HCT116 (cell line): ENCODE data around the gene CHTF18. TPM values are rescaled to one million over a fixed set of nuclear protein-coding genes. Genes with fewer than 3 reads are reported as not detected.

ENCODE experiments used
- ATAC-seq: fragments of 200-7000 bp; cut with Tn5 transposase; 2 replicates; pipeline ENCODE4 v1.9.1; 2020; ENCODE audit warnings: mild to moderate bottlenecking, moderate library complexity
- BruUV-seq: library from RNA; stranded (reverse); fragments of 400-500 nt; replicated peaks from 2 replicates; lab custom pipeline; 2021; lab: Mats Ljungman, UMichigan
- CTCF ChIA-PET: fragments of 300-600 bp; sonication (Branson Sonifier 250); formaldehyde crosslinking; loops from one replicate; lab custom pipeline; 2021; ENCODE audit warnings: antibody characterized with exemption; lab: Charles Lee
- POLR2A ChIA-PET: fragments of 300-600, 350-600 bp; sonication (Branson Sonifier 250); formaldehyde crosslinking; loops from one replicate; lab custom pipeline; 2021; ENCODE audit warnings: antibody characterized with exemption; lab: Charles Lee
- RAD21 ChIA-PET, 2 experiments: fragments of 300-600 bp; sonication (Branson Sonifier 250); formaldehyde crosslinking; loops; one replicate each; lab custom pipeline; 2023; ENCODE audit warnings: low total read pairs in 2 of 2; ENCODE audit not compliant: uncharacterized antibody in 2 of 2, unreplicated experiment in 2 of 2, low non-redundant PET in 1 of 2; lab: Charles Lee
- DNase-seq: peaks from one replicate; pipeline ENCODE4 v3.0.0-alpha.2; 2010; ENCODE audit warnings: low read depth, low spot score
- H2AFZ ChIP-seq: fragments of 200-600 bp; shearing (Covaris generic), sonication (generic); 2 replicates; pipeline ENCODE4 v1.6.1; 2017; ENCODE audit warnings: low read depth, mixed run types, mixed read lengths, antibody characterized with exemption, low read length; ENCODE audit not compliant: poor library complexity, severe bottlenecking
- H3K27ac ChIP-seq: 2 replicates; pipeline ENCODE4 v1.5.1; 2012; ENCODE audit warnings: low read depth, low read length
- H3K27me3 ChIP-seq: fragments of 200-600 bp; sonication (generic); 2 replicates; pipeline ENCODE4 v1.6.1; 2016; ENCODE audit warnings: mixed run types, low read length, mixed read lengths; ENCODE audit not compliant: insufficient read depth
- H3K36me3 ChIP-seq, 2 experiments: fragments of 200-500 bp in 1 of 2; fragments of 200-600 bp in 1 of 2; sonication (Bioruptor generic) in 1 of 2; sonication (generic) in 1 of 2; 2 replicates each; pipeline versions ENCODE4 v1.5.1 to v1.6.1; 2014 to 2016; ENCODE audit warnings: low read length in 2 of 2, inconsistent platforms in 1 of 2, mixed read lengths in 1 of 2, mixed run types in 1 of 2; ENCODE audit not compliant: insufficient read depth in 2 of 2, control insufficient read depth in 1 of 2
- H3K4me1 ChIP-seq, 2 experiments: fragments of 200-600 bp in 1 of 2; sonication (generic) in 1 of 2; 2 replicates each; pipeline versions ENCODE4 v1.5.1 to v1.6.1; 2012 to 2017; ENCODE audit warnings: low read length in 2 of 2, inconsistent platforms in 1 of 2, mild to moderate bottlenecking in 1 of 2, mixed read lengths in 1 of 2, mixed run types in 1 of 2, moderate library complexity in 1 of 2; ENCODE audit not compliant: insufficient read depth in 2 of 2, control insufficient read depth in 1 of 2
- H3K4me2 ChIP-seq: fragments of 200-600 bp; sonication (generic); 2 replicates; pipeline ENCODE4 v1.6.1; 2017; ENCODE audit warnings: mixed run types, low read length, mixed read lengths
- H3K4me3 ChIP-seq, 2 experiments: fragments of 200-600 bp in 1 of 2; sonication (generic) in 1 of 2; replicated peaks in 1 of 2; 2 replicates each; pipeline ENCODE4 v1.5.1; 2011 to 2016; ENCODE audit warnings: low read length in 2 of 2, control low read depth in 1 of 2, low read depth in 1 of 2, mild to moderate bottlenecking in 1 of 2, mixed read lengths in 1 of 2, mixed run types in 1 of 2
- H3K79me2 ChIP-seq: fragments of 200-600 bp; sonication (generic); 2 replicates; pipeline ENCODE4 v1.6.1; 2017; ENCODE audit warnings: mild to moderate bottlenecking, mixed run types, low read length, moderate library complexity, mixed read lengths; ENCODE audit not compliant: insufficient read depth
- H3K9ac ChIP-seq: fragments of 200-600 bp; sonication (generic); 2 replicates; pipeline ENCODE4 v1.6.1; 2016; ENCODE audit warnings: low read length, mixed read lengths
- H3K9me2 ChIP-seq: fragments of 200-600 bp; sonication (generic), shearing (Covaris generic); 2 replicates; pipeline ENCODE4 v1.6.1; 2017; ENCODE audit warnings: mixed run types, mild to moderate bottlenecking, moderate library complexity; ENCODE audit not compliant: insufficient read depth
- H3K9me3 ChIP-seq, 2 experiments: fragments of 200-500 bp in 1 of 2; fragments of 200-600 bp in 1 of 2; sonication (Bioruptor generic) in 1 of 2; sonication (generic) in 1 of 2; 2 replicates each; pipeline ENCODE4 v1.6.1; 2014 to 2017; ENCODE audit warnings: low read length in 2 of 2, mixed read lengths in 2 of 2, inconsistent platforms in 1 of 2, low read depth in 1 of 2, mild to moderate bottlenecking in 1 of 2, mixed run types in 1 of 2, moderate library complexity in 1 of 2; ENCODE audit not compliant: control insufficient read depth in 1 of 2, insufficient read depth in 1 of 2
- H4K20me1 ChIP-seq: fragments of 200-600 bp; sonication (generic), shearing (Covaris generic); 2 replicates; pipeline ENCODE4 v1.6.1; 2017; ENCODE audit warnings: mixed run types, mild to moderate bottlenecking, moderate library complexity; ENCODE audit not compliant: insufficient read depth
- EGR1 ChIP-seq: IDR thresholded peaks from 2 replicates; pipeline ENCODE4 v1.6.1; 2012; ENCODE audit warnings: low read depth
- ELF1 ChIP-seq: IDR thresholded peaks from 2 replicates; pipeline ENCODE4 v1.6.1; 2012; ENCODE audit warnings: low read depth, borderline replicate concordance
- EZH2phosphoT487 ChIP-seq: fragments of 200-600 bp; IDR thresholded peaks from 2 replicates; pipeline ENCODE4 v1.6.1; 2018; ENCODE audit warnings: antibody characterized with exemption, borderline replicate concordance
- JUND ChIP-seq: IDR thresholded peaks from 2 replicates; pipeline ENCODE4 v1.6.1; 2012
- MAX ChIP-seq: IDR thresholded peaks from 2 replicates; pipeline ENCODE4 v1.6.1; 2012
- RAD21 ChIP-seq: IDR thresholded peaks from 2 replicates; pipeline ENCODE4 v1.6.1; 2012; ENCODE audit warnings: low read depth, mild to moderate bottlenecking
- REST ChIP-seq: IDR thresholded peaks from 2 replicates; pipeline ENCODE4 v1.6.1; 2012; ENCODE audit warnings: low read depth
- TCF7L2 ChIP-seq: IDR thresholded peaks from 2 replicates; pipeline ENCODE4 v1.7.0; 2011; ENCODE audit warnings: borderline replicate concordance, inconsistent platforms; ENCODE audit not compliant: insufficient read depth, insufficient read length; ENCODE audit errors: extremely low read depth
- YY1 ChIP-seq: IDR thresholded peaks from 2 replicates; pipeline ENCODE4 v1.6.1; 2011; ENCODE audit warnings: low read length, low read depth, moderate library complexity, mild to moderate bottlenecking; ENCODE audit not compliant: insufficient replicate concordance; ENCODE audit errors: extremely low read depth
- ZBTB33 ChIP-seq: IDR thresholded peaks from 2 replicates; pipeline ENCODE4 v1.6.1; 2011; ENCODE audit warnings: mild to moderate bottlenecking, low read length, moderate library complexity; ENCODE audit not compliant: insufficient replicate concordance; ENCODE audit errors: extremely low read depth
- intact Hi-C: fragments of 100-400 bp; cut with micrococcal nuclease; formaldehyde crosslinking; loops from 2 replicates; pipeline ENCODE4 v1.10.0; 2022
- total RNA-seq: library from RNA; stranded (reverse); gene quantifications from one replicate; pipeline ENCODE4 v1.2.1, GENCODE V29; 2021; ENCODE audit not compliant: unreplicated experiment

The CHTF18 gene
- total RNA-seq, 1 experiment from 2014 or later: 145 TPM

- CTCF ChIA-PET: no interaction called here
Measured at GRCh38 chr16:819336-820043, 31.1 kb downstream of the CHTF18 start.

More at GRCh38 chr16:819336-820043, 31.1 kb downstream of the CHTF18 start:
- DNase-seq: no peak
- H2AFZ ChIP-seq: no peak overlapping the region
- H3K9ac ChIP-seq: no peak overlapping the region
- peaks cover 18% of the 10 kb centered on the region in 2 experiments for H3K4me1 ChIP-seq
- H3K9me3 ChIP-seq: no peaks in the 10 kb centered on the region
- TF ChIP-seq MAX (no peak), ELF1 (no peak), RAD21 (no peak), JUND (no peak), ZBTB33 (no peak), REST (no peak), EZH2phosphoT487 (no peak), TCF7L2 (no peak), EGR1 (no peak), YY1 (no peak)
- BruUV-seq: no TSS peak
- H3K9me2 ChIP-seq: no peaks in the 10 kb centered on the region
- no peaks in the 10 kb centered on the region for H3K27me3 ChIP-seq
- no peak for ATAC-seq
- no peaks in the 10 kb centered on the region for H3K79me2 ChIP-seq
- POLR2A ChIA-PET: no interaction called here
- no peak overlapping the region for H3K4me3 ChIP-seq
- intact Hi-C loops: no loop called here
- RAD21 ChIA-PET: no interaction called here
- no peak overlapping the region for H3K27ac ChIP-seq
- H3K36me3 ChIP-seq: no peaks in the 10 kb centered on the region
- no peaks in the 10 kb centered on the region for H4K20me1 ChIP-seq
- H3K4me2 ChIP-seq: no peak overlapping the region
